GM21717 (cell line): ENCODE data around the gene SRM.
"Not testable (repeated sequence)": the region's sequence is repeated elsewhere in the genome, so short reads cannot be mapped to it uniquely, and the experiment has no call there.

Source experiments
- ATAC-seq: cut with Tn5 transposase; IDR thresholded peaks from one replicate; pipeline ENCODE4 v1.9.1; 2021; ENCODE audit warnings: mild to moderate bottlenecking, moderate library complexity; ENCODE audit not compliant: unreplicated experiment

Gene SRM

DNA sequence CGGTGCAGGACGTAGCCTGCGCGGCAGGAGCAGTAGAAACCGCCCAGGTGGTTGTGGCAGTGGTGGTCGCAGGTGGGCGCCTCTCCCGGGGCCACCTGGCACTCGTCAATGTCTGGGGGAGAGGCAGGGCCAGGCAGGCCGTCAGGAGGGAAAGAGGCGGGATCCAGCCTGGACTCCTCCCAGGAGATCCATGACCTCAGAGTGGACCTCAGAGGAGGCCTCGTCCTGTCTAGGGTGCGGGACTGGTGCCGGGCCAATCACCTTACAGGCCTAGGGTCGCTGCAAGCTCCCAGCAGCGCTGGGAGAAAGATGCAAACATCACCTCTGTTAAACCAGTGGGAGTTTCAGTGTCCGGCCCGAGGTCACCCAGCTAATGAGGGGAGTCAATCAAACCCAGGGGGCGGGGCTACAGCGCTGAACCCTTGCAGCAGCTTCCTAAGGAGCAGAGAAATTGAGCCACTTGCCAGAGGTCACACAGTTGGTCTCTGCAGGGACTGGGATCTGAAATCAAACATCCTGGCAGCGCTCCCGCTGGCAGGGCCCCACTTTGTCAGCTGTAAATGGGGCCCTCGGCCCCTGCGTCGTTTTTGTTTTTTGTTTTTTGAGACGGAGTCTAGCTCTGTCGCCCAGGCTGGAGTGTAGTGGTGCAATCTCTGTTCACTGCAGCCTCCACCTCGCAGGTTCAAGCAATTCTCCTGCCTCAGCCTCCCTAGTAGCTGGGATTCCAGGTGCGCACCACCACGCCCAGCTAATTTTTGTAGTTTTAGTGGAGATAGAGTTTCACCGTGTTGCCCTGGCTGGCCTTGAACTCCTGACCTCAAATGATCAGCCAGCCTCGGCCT is 14.2 kb downstream of the SRM start:
- no peak for ATAC-seq

DNA sequence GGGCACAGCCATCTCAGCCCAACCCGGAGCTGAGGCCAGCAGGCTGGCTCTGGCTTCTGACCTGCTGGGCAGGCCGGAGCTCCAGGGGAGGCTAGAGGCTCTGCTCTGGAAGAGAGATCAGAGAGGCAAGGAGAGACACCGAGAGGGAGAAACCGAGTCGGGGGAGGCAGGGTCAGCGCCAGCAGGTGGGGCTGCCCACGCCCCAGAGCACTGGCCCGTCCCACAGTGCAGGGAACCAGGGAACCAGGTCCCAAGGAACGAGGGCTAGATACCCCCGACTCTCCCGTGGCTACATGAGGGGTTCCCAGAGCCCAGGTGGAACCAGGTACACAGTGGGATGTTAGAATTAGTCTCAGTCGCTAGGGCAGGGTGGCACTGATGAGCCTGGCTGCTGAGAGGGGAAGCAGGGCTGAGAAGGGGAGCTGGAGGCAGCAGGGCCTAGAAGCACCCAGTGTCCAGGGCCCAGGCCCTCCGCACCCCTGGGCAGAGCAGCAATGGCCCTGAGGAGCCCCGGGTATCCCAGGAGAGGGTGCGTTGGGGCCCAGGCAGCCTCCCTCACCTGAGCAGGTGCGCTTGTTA is 14.9 kb downstream of the SRM start:
- ATAC-seq: no peak

DNA sequence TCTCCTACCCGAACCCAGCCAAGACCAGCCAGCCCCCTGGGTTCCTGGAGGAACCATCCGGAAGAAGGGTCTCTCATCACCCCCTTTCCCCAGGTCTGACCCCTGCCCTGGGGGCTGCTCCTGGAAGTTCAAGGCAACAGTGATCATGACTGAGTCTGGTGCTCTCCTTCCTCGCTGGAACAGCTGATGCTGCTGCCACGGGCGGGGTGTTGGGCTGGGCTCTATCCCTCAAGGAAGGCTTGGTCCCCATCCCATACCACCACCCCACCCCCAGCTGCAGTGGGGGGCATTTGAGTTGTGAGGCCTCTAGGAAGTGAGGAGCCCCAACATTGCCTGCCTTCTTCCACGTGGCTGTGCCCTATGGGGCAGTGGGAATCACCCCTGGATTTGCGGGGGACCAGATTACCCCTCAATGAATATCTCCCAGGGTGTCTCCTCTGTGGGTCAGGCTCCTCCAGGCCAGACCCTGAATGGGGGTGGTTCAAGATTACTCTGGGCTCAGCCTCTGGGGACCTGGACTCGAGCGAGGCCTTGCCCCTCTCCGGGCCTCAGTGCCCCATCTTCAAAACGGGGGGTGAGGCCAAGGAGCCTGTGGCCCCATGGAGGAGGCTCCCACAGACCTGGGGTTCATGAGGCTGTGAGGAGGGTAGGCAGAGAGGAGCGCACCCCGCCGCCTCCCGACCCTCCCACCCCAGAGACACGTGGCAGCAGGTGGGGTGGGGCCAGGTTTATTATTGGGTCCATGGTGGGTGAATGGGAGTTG is 15.6 kb downstream of the SRM start:
- ATAC-seq: no peak

DNA sequence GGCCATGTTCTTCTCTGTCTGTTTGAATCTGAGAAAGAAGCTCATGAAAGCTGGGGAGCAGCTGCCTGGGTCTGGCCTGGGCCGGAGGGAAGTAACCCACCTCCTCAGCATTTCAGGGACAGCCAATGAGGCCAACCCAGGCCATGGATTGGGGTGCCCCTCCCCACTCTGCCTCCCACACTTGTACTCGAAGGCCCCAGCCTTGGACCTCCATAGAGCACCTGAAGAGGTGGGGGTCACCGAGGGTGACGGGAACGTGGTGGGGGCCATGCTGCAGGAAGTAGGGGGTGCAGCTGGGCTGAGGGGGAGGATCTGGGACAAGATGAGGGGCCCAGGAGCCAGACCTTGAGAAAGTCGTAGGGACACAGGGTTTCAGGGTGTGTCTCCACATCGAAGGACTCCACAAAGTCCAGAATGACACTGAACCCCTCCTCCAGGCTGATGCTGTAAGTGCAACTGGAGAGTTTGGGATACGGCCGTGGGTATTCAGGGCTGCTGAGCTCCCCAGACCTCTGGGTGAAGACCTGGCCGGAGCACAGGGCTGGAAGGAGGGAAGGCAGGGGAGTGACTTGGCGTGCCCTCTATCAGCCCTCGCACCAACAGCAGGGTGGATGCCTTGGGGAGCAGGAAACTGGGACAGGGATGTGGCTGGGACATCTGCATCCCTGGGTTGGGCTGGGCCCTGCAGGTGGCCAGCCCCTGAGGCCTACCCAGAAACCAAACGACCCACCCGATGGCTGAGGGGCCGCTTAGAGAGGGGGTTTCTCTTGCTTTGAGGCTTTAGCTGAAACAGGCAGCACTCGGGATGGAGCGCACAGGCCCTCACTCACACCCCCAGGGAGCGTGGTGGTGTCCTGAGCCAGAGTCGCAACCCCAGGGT is 16.6 kb downstream of the SRM start:
- ATAC-seq: no peak

DNA sequence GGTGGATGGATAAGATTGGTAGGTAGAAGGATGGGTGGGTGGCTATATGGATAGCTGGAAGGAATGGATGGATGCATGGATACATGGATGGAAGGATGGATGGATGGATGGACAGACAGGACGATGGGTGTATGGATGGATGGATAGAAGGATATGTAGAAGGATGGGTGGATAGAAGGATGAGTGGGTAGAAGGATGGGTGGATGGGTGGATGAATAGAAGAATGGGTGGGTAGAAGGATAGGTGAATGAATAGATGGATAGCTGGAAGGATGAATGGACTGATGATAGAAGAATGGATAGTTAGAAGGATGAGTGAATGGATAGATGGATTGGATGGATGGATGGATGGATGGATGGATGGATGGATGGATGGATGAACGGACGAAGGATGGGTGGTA is 17.8 kb downstream of the SRM start:
- no peak for ATAC-seq

DNA sequence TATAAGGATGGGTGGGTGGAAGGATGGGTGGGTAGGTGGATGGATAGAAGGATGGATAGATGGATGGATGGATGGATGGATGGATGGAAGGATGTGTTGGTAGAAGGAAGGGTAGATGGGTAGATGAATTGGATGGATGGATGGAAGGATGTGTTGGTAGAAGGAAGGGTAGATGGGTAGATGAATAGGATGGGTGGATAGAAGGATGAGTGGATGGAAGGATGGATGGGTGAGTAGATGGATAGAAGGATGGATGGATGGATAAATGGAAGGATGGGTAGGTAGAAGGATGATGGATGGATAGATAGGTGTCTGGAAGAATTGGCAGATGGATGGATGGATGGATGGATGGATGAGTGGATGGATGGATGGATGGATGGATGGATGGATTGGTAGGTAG is 18.8 kb downstream of the SRM start:
- ATAC-seq: no peak

DNA sequence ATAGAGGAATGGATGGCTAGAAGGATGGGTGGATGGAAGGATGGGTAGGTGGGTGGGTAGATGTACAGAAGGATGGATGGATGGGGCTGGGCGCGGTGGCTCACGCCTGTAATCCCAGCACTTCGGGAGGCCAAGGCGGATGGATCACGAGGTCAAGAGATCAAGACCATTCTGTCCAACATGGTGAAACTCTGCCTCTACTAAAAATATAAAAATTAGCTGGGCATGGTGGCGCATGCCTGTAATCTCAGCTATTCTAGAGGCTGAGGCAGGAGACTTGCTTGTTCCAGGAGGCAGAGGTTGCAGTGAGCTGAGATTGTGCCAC is 19.8 kb downstream of the SRM start:
- ATAC-seq: not testable (repeated sequence)

DNA sequence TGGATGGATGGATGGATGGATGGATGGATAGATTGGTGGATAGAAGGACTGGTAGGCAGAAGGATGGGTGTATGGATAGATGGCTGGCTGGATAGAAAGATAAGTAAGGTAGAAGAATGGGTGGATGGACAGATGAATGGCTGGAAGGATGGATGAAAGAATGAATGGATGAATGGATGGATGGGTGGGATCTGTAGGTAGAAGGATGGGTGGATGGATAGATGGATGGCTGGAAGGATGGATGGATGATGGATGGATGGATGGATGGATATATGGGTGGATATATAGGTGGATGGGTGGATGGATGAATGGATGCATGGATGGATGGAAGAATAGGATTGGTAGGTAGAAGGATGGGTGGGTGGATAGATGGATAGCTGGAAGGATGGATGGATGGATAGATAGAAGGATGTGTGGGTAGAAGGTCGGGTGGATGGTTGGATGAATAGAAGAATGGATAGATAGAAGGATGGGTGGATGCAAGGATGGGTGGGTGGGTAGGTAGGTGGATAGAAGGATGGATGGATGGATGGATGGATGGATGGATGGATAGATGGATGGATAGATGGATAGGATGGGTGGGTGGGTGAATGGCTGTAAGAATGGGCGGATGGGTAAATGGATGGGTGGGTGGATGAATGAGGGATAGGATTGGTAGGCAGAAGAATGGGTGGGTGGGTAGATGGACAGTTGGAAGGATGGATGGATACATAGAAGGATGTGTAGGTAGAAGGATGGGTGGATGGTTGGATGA is 20.3 kb downstream of the SRM start:
- ATAC-seq: no peak

DNA sequence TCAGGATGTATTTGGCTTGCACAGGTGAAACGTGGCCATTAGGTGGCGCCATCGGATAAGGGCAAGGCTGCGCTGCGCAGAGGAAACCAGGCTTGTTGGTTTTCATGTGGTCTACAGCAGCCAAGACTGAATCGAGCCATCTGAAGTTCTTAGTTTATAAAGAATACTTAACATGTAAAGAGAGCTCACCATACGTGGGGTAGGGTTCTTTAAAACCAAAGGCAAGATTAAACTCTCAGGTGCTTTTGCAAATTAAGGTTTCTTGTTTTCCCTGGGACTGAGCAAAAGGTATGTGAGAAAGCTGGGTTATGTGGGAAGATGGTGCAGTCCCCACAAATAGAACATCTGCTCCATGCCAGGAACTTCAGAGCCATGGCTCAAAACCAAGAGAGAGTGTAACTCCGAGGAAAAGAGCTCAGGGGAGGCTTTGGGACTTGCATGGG is 22.1 kb downstream of the SRM start:
- ATAC-seq: peak; percentile 59

DNA sequence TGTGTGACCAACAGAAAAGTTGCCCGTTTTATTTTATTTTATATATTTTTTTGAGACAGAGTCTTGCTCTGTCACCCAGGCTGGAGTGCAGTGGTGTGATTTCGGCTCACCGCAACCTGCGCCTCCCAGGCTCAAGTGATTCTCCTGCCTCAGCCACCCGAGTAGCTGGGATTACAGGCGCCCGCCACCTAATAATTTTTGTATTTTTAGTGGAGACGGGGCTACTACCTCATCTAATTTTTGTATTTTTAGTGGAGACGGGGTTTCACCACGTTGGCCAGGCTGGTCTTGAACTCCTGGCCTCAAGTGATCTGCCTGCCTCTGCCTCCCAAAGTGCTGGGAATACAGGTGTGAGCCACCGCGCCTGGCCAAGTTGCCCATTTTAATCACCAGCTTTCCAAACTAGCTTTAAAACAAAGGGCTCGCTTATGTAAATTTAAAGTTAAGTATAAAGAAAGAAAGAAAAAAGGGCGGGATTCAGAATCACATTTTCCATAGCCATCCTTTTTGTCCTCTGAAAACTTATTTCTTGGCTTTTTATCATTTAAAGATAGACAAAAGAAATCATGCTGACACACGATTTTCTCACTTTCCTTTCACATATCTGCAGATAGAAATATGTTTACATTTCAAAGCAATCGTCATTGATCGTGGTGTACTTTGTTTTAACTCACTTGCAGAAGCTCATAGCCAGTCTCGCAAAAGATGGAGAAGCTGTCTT is 22.6 kb downstream of the SRM start:
- not testable (repeated sequence) for ATAC-seq

DNA sequence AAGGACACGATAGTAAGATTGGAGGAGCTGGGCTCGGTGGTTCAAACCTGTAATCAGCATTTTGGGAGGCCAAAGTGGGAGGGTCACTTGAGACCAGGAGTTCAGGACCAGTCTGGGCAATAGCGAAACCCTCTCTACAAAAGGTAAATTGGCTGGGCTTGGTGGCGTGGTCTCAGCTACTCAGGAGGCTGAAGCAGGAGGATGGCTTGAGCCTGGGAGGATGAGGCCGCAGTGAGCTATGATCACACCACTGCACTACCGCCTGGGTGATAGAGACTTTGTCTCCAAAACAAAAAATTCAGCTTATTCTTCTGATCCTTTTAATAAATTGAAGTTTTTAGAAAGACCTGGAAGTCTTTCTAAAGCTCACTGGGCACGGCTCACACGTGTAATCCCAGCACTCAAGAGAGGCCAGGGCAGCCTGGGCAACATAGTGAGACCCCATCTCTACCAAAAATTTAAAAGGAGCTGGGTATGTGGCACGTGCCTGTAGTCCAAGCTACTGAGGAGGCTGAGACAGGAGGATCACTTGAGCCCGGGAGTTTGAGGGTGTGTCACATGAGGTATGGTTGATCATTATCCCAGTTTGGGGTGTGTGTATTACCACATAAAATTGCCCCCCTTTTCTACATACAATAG is 28.1 kb downstream of the SRM start:
- no peak for ATAC-seq

DNA sequence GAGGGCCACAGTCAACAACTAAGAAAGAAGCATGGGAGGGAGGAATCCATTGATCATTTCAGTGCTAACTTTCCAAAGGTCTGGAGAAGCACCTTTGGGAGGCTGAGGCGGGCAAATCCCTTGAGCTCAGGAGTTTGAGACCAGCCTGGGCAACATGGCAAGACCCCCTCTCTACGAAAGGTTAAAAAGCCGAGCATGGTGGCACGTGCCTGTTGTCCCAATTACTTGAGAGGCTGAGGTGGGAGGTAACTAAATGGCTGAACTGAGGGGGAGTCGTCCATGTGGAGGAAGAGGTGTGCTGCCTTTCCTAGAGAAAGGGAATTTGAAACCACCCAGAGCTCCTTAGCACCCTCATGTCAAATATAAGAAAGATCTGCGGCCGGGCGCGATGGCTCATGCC is 29.0 kb downstream of the SRM start:
- ATAC-seq: no peak

DNA sequence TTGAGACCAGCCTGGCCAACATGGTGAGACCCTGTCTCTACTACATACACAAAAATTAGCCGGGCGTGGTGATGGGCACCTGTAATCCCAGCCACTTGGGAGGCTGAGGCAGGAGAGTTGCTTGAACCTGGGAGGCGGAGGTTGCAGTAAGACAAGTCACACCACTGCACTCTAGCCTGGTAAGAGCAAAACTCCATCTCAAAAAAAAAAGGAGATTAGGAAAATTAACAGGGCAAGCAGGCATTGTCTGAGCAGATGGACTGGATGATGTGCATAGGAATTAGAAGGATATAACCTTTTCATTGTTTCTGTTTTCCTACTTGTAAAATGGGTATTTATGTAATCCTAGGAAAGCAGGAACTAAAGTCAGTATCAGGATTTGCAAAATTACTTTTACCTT is 31.8 kb downstream of the SRM start:
- ATAC-seq: no peak

DNA sequence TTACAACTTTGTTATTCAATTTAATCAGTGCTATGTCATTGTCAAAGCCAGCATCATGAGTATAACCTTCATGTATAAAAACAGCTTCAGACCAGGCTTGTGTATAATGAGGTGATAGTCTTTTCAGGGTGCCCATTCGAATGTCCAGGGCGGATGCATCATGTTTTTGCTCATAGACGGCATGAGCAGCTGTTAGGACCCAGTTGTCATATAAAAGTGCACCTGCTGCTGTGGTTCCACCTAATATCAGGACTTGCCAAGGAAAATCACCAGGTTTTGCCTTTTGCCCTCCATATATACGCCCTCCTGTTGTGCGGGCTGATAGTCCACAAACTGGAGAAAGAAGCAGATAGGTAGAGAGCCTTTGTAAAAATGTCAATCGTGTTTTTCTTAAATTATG is 32.5 kb downstream of the SRM start:
- ATAC-seq: no peak

DNA sequence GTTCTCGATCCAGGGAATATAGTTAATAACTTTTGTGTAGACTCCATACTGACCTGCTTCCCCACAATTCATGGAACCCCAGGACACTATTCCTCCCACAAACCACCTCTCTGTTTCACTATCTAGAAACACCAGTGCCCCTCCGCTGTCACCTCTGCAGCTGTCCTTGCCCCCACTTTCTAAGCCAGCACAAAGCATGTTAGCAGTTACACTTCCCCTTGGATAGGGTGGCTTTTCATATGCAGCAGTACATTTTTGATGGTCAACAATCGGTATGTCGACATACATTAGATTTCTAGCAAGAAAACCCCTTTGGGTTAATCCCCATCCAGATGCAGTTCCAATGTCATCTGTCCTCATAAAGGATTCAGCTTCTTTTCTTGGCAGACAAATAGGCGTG is 32.9 kb downstream of the SRM start:
- no peak for ATAC-seq

DNA sequence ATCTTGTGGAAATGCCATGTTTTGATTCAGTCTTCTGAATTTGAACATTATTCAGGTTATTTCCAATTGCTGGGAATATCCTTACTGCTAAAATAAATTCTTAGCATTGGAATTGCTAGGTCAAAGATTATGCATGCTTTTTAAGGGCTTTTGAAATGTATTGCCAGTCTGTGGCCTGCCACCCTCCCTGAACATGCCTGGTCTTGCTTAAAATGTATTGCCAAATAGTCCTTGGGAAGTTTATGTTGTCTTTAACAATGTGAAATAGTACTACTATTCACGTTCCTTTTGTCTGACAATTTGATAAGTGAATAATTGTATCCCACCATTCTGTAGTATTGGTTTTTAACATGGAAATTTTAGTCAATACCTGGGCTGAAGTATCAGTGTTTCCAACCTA is 33.8 kb downstream of the SRM start:
- ATAC-seq: no peak

DNA sequence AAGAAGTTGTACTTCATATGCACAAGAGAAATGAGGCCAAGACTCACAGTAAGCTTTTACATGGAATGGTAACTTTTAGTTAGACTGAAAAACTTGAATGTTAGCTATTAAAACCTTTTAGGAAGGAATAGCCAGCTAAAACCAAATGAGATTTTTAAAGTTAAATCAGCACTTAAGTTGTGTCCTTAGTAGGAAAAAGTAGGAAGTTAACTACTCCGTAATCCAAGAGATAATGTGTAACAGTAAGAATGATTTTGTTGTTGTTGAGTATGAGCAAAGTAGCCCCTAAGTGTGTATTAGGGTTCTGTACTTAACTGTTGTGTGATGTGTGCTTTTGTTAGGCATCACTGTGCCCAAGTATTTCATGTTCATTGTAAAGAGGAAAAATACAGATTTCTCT is 34.2 kb downstream of the SRM start:
- ATAC-seq: no peak

DNA sequence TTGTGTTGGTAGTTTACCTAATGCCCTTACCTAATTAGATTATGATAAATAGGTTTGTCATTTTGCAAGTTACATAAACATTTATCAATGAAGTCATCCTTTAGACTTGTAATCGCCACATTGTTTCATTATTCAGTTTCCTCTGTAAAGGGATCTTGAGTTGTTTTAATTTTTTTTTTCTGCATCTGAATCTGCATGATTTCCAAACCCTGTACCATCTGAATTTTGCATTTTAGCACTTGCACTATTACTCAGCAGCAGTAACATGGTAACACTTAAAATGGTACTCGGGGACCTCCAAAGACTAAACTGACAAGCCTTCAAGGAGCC is 35.0 kb downstream of the SRM start:
- no peak for ATAC-seq

DNA sequence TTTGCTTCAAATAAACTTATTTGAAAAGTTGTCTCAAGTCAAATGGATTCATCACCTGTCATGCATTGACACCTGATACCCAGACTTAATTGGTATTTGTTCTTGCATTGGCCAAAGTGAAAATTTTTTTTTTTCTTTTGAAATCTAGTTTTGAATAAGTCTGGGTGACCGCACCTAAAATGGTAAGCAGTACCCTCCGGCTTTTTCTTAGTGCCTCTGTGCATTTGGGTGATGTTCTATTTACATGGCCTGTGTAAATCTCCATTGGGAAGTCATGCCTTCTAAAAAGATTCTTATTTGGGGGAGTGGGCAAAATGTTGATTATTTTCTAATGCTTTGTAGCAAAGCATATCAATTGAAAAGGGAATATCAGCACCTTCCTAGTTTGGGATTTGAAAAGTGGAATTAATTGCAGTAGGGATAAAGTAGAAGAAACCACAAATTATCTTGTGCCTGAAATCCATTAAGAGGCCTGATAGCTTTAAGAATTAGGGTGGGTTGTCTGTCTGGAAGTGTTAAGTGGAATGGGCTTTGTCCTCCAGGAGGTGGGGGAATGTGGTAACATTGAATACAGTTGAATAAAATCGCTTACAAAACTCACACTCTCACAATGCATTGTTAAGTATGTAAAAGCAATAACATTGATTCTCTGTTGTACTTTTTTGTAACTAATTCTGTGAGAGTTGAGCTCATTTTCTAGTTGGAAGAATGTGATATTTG is 35.5 kb downstream of the SRM start:
- ATAC-seq: no peak
